Esophagus squamous epithelium (tissue), 4 donors: Measurements from ENCODE around the gene LARP1B.
"Not testable (repeated sequence)": the region's sequence is repeated elsewhere in the genome, so short reads cannot be mapped to it uniquely, and the experiment has no call there.

Experiments used
- POLR2A ChIP-seq, 4 donors: fragments of 450-650 bp; IDR thresholded peaks; one replicate each; pipeline ENCODE4 v1.6.1; 2017; ENCODE audit warnings: antibody characterized with exemption in 4 of 4, mild to moderate bottlenecking in 4 of 4, moderate library complexity in 3 of 4
- TF ChIP-seq, protein P1 (sequence below), 6 experiments: fragments of 450-650 bp in 4 of 6; fragments of 200-600 bp in 2 of 6; sonication (generic) in 2 of 6; IDR thresholded peaks; one replicate each; pipeline ENCODE4 v1.5.1; 2016 to 2019; ENCODE audit warnings: antibody characterized with exemption in 6 of 6, mild to moderate bottlenecking in 4 of 6, moderate library complexity in 4 of 6

DNA sequence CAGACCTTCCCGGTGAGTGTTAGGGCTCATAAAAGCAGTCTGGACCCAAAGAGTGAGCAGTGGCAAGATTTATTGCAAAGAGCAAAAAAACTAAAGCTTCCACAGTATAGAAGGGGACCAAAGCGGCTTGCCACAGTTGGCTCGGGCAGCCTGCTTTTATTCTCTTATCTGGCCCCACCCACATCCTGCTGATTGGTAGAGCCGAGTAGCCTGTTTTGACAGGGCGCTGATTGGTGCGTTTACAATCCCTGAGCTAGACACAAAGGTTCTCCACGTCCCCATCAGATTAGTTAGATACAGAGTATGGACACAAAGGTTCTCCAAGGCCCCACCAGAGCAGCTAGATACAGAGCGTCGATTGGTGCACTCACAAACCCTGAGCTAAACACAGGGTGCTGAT lies 14.1 kb upstream of the LARP1B start:
- TF ChIP-seq, protein P1, sequence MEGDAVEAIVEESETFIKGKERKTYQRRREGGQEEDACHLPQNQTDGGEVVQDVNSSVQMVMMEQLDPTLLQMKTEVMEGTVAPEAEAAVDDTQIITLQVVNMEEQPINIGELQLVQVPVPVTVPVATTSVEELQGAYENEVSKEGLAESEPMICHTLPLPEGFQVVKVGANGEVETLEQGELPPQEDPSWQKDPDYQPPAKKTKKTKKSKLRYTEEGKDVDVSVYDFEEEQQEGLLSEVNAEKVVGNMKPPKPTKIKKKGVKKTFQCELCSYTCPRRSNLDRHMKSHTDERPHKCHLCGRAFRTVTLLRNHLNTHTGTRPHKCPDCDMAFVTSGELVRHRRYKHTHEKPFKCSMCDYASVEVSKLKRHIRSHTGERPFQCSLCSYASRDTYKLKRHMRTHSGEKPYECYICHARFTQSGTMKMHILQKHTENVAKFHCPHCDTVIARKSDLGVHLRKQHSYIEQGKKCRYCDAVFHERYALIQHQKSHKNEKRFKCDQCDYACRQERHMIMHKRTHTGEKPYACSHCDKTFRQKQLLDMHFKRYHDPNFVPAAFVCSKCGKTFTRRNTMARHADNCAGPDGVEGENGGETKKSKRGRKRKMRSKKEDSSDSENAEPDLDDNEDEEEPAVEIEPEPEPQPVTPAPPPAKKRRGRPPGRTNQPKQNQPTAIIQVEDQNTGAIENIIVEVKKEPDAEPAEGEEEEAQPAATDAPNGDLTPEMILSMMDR (IDR thresholded peaks at IDR 0.05), result not testable (repeated sequence)
- not testable (repeated sequence) for TF ChIP-seq POLR2A (IDR thresholded peaks at IDR 0.05)
